Inflammatory macrophage (primary cell): ENCODE results near the gene NSF.
"Not testable (repeated sequence)": the region's sequence is repeated elsewhere in the genome, so short reads cannot be mapped to it uniquely, and the experiment has no call there.

ENCODE experiments used
- DNase-seq, 2 donors: peaks; one replicate each; pipeline ENCODE4 v3.0.0-alpha.2; 2020 to 2022
- total RNA-seq, 18 experiments: gene quantifications; one replicate each; lab custom pipeline; 2026; ENCODE audit warnings: mixed read lengths in 6 of 18, inconsistent platforms in 2 of 18; lab: John Stamatoyannopoulos, UW

NSF gene
- total RNA-seq = 36.4 to 119 (median 94.4) reads per million in 18 experiments

- DNase-seq = not testable (repeated sequence)
These were observed at the start of gene NSF for GRCh38 chr17:46590157-46591146. Gene NSF, plus strand, starts transcription at chr17:46590669. Its CDS starts 107 bp downstream, at chr17:46590776.

- DNase-seq = not testable (repeated sequence)
These were observed 41.9 kb upstream of the NSF start for GRCh38 chr17:46548607-46549006.

- DNase-seq = not testable (repeated sequence)
These were observed 31.3 kb upstream of the NSF start for GRCh38 chr17:46559155-46559554.

- not testable (repeated sequence) for DNase-seq
These were observed 30.4 kb upstream of the NSF start for GRCh38 chr17:46560048-46560447.

GRCh38 chr17:46566284-46566683 lies 24.2 kb upstream of the NSF start:
- DNase-seq = not testable (repeated sequence)

- not testable (repeated sequence) for DNase-seq
These were observed 23.5 kb upstream of the NSF start for GRCh38 chr17:46566980-46567379.

GRCh38 chr17:46571796-46572195 lies 18.7 kb upstream of the NSF start:
- DNase-seq = not testable (repeated sequence)

- not testable (repeated sequence) for DNase-seq
These were observed 11.1 kb upstream of the NSF start, which contains the start of gene ARL17A for GRCh38 chr17:46579083-46580075. Gene ARL17A, minus strand, starts transcription at chr17:46579691. Its CDS starts 3,369 bp downstream, at chr17:46576322.

GRCh38 chr17:46580082-46580481 lies 10.4 kb upstream of the NSF start:
- not testable (repeated sequence) for DNase-seq

- DNase-seq = not testable (repeated sequence)
These were observed 5.0 kb upstream of the NSF start for GRCh38 chr17:46585444-46585843.

GRCh38 chr17:46591332-46591731 lies 863 bp downstream of the NSF start:
- not testable (repeated sequence) for DNase-seq

- DNase-seq = not testable (repeated sequence)
These were observed 8.0 kb downstream of the NSF start for GRCh38 chr17:46598344-46598931.

GRCh38 chr17:46600767-46601166 lies 10.3 kb downstream of the NSF start:
- DNase-seq = not testable (repeated sequence)

- DNase-seq = not testable (repeated sequence)
These were observed 12.7 kb downstream of the NSF start for GRCh38 chr17:46603125-46603524.

GRCh38 chr17:46611304-46611703 lies 20.8 kb downstream of the NSF start:
- DNase-seq = not testable (repeated sequence)

GRCh38 chr17:46613876-46614275 lies 23.4 kb downstream of the NSF start:
- not testable (repeated sequence) for DNase-seq

GRCh38 chr17:46617121-46617520 lies 26.7 kb downstream of the NSF start:
- not testable (repeated sequence) for DNase-seq

GRCh38 chr17:46618975-46619374 lies 28.5 kb downstream of the NSF start:
- not testable (repeated sequence) for DNase-seq

- not testable (repeated sequence) for DNase-seq
These were observed 33.3 kb downstream of the NSF start for GRCh38 chr17:46623790-46624189.

- not testable (repeated sequence) for DNase-seq
These were observed 34.3 kb downstream of the NSF start for GRCh38 chr17:46624726-46625125.

- DNase-seq = not testable (repeated sequence)
These were observed 37.0 kb downstream of the NSF start for GRCh38 chr17:46627452-46627851.
